A549 (cell line): Measurements from ENCODE around the gene ME2. TPM values are rescaled to one million over a fixed set of nuclear protein-coding genes. Genes with fewer than 3 reads are reported as not detected.

Experiments used
- polyA plus RNA-seq, 4 experiments: library from polyadenylated mRNA; depleted of rRNA in 3 of 4; stranded (reverse); fragments of >200 nt; fragmentation: RNase III in 1 of 4; extraction: RNeasy Plus Mini Kit Qiagen cat#74134 plus additional on column Dnase treatment in 1 of 4; gene quantifications; 2 replicates in 3 of 4; 3 replicates in 1 of 4; pipeline ENCODE4 v1.2.3, GENCODE V29; 2011 to 2017
- small RNA-seq, 6 experiments: library from RNA; depleted of rRNA; stranded (forward); fragments of <200 nt; gene quantifications; one replicate each; pipeline ENCODE3, GENCODE V24; 2012

The ME2 gene
- polyA plus RNA-seq, 2 of the 4 experiments (the other 2 are of a cell fraction): 46.8 to 88.0 TPM

Small RNA genes within 50 kb of the gene (small RNA-seq; reads per million reads assigned to genes)
- 0 reads per million in 6 experiments for gene RF00019

Other genes with a start within 250 kb of the ME2 start
- gene MRO, start 59.1 kb upstream of the ME2 start, polyA plus RNA-seq (2011; rRNA removed): 0.28 and 0.39 TPM in 2 replicates
- 0.31 to 0.46 TPM (median 0.45 TPM) in 3 replicates for gene MRO, start 59.1 kb upstream of the ME2 start, polyA plus RNA-seq (2017; fragmentation: RNase III; extraction: RNeasy Plus Mini Kit Qiagen cat#74134 plus additional on column Dnase treatment)
- 6.0 and 6.6 TPM in 2 replicates for gene ELAC1, start 88.9 kb downstream of the ME2 start, polyA plus RNA-seq (2011; rRNA removed)
- gene ELAC1, start 88.9 kb downstream of the ME2 start, polyA plus RNA-seq (2017; fragmentation: RNase III; extraction: RNeasy Plus Mini Kit Qiagen cat#74134 plus additional on column Dnase treatment): 3.9 to 5.0 TPM (median 4.2 TPM) in 3 replicates
- 90.0 and 107 TPM in 2 replicates for gene SMAD4, start 151.1 kb downstream of the ME2 start, polyA plus RNA-seq (2011; rRNA removed)
- 44.7 to 52.3 TPM (median 52.1 TPM) in 3 replicates for gene SMAD4, start 151.1 kb downstream of the ME2 start, polyA plus RNA-seq (2017; fragmentation: RNase III; extraction: RNeasy Plus Mini Kit Qiagen cat#74134 plus additional on column Dnase treatment)